HL-60 (cell line): ENCODE data around the gene COL4A3.

Source experiments
- DNase-seq, 2 experiments: peaks; one replicate each; pipeline ENCODE4 v3.0.0-alpha.2; 2010 to 2020; ENCODE audit warnings: low read depth in 1 of 2, low spot score in 1 of 2
- H3K27ac ChIP-seq: fragments of 250-450 bp; sonication (Bioruptor Pico); replicated peaks from 2 replicates; pipeline ENCODE4 v1.5.1; 2020; ENCODE audit warnings: mild to moderate bottlenecking, moderate library complexity
- H3K27me3 ChIP-seq: fragments of 250-450 bp; sonication (Bioruptor Pico); 2 replicates; pipeline ENCODE4 v1.5.1; 2021; ENCODE audit warnings: mild to moderate bottlenecking, moderate library complexity; ENCODE audit not compliant: insufficient read depth, poor library complexity, severe bottlenecking
- H3K4me3 ChIP-seq: replicated peaks from 2 replicates; pipeline ENCODE4 v1.5.1; 2011; ENCODE audit warnings: mild to moderate bottlenecking, control low read depth, low read length; ENCODE audit not compliant: insufficient read depth
- GABPA ChIP-seq: IDR thresholded peaks from 2 replicates; pipeline ENCODE4 v1.6.1; 2012; ENCODE audit warnings: low read depth
- POLR2AphosphoS5 ChIP-seq: IDR thresholded peaks from 2 replicates; pipeline ENCODE4 v1.6.1; 2012; ENCODE audit warnings: low read depth
- SPI1 ChIP-seq: IDR thresholded peaks from 2 replicates; pipeline ENCODE4 v1.6.1; 2012; ENCODE audit warnings: low read depth, mild to moderate bottlenecking, borderline replicate concordance
- TF ChIP-seq, protein P1 (sequence below): IDR thresholded peaks from 2 replicates; pipeline ENCODE4 v1.6.1; 2012; ENCODE audit warnings: low read depth; ENCODE audit not compliant: insufficient replicate concordance
- TF ChIP-seq, protein P2 (sequence below): IDR thresholded peaks from one replicate; pipeline ENCODE4 v1.5.1; 2011; ENCODE audit warnings: low read length, control low read depth, inconsistent platforms; ENCODE audit not compliant: insufficient read depth

The COL4A3 gene

DNA sequence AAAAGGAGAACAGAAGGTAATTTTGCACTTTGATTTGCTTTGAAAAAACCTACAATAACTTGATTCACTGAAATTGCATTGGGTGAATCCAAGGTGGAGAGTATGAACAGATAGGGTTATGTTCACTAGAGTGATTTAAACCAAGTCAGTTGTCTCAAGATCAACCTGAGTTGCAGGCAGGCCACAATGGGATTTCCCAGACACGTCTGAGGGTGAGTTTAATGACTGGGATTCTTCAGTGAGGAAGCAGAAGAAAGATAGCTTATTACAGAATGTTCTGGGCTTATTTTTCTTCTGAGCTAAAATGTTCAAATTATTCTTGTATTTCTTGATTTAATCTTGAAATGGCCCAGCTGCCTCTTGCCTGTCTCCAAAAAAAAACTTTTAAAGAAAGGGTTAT is 20.5 kb upstream of the COL4A3 start:
- TF ChIP-seq SPI1 (no peak), POLR2AphosphoS5 (no peak), GABPA (no peak)
- TF ChIP-seq, protein P1, sequence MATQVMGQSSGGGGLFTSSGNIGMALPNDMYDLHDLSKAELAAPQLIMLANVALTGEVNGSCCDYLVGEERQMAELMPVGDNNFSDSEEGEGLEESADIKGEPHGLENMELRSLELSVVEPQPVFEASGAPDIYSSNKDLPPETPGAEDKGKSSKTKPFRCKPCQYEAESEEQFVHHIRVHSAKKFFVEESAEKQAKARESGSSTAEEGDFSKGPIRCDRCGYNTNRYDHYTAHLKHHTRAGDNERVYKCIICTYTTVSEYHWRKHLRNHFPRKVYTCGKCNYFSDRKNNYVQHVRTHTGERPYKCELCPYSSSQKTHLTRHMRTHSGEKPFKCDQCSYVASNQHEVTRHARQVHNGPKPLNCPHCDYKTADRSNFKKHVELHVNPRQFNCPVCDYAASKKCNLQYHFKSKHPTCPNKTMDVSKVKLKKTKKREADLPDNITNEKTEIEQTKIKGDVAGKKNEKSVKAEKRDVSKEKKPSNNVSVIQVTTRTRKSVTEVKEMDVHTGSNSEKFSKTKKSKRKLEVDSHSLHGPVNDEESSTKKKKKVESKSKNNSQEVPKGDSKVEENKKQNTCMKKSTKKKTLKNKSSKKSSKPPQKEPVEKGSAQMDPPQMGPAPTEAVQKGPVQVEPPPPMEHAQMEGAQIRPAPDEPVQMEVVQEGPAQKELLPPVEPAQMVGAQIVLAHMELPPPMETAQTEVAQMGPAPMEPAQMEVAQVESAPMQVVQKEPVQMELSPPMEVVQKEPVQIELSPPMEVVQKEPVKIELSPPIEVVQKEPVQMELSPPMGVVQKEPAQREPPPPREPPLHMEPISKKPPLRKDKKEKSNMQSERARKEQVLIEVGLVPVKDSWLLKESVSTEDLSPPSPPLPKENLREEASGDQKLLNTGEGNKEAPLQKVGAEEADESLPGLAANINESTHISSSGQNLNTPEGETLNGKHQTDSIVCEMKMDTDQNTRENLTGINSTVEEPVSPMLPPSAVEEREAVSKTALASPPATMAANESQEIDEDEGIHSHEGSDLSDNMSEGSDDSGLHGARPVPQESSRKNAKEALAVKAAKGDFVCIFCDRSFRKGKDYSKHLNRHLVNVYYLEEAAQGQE, result no peak
- TF ChIP-seq, protein P2, sequence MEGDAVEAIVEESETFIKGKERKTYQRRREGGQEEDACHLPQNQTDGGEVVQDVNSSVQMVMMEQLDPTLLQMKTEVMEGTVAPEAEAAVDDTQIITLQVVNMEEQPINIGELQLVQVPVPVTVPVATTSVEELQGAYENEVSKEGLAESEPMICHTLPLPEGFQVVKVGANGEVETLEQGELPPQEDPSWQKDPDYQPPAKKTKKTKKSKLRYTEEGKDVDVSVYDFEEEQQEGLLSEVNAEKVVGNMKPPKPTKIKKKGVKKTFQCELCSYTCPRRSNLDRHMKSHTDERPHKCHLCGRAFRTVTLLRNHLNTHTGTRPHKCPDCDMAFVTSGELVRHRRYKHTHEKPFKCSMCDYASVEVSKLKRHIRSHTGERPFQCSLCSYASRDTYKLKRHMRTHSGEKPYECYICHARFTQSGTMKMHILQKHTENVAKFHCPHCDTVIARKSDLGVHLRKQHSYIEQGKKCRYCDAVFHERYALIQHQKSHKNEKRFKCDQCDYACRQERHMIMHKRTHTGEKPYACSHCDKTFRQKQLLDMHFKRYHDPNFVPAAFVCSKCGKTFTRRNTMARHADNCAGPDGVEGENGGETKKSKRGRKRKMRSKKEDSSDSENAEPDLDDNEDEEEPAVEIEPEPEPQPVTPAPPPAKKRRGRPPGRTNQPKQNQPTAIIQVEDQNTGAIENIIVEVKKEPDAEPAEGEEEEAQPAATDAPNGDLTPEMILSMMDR, result no peak
- no peak for DNase-seq

DNA sequence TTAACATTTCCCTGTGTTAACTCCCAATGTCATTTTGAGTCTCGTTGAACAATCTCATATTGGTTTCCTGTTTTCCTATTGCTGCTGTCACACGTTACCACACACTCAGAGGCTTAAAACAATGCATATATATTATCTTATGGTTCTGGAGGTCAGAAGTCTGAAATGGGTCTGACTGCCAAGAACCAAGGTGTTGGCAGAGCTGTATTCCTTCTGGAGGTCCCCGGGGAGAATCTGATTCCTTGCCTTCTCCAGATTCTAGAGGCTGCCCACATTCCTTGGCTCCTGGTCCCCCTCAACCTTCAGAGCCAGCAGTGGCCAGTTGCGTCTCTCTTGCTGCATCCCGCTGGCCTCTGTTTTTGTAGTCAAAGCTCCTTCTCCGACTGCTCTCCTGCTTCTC is 18.0 kb upstream of the COL4A3 start:
- DNase-seq, result no peak
- Histone ChIP-seq H3K27ac (no peak overlapping the region), H3K4me3 (no peak overlapping the region), H3K27me3 (no peaks in the 10 kb centered on the region)
- TF ChIP-seq, protein P1, result no peak
- TF ChIP-seq, protein P2, result no peak
- TF ChIP-seq POLR2AphosphoS5 (no peak), GABPA (no peak), SPI1 (no peak)

More for the DNA sequence above, 20.5 kb upstream of the COL4A3 start:
- H3K4me3 ChIP-seq, result no peak overlapping the region
- H3K27me3 ChIP-seq, result no peaks in the 10 kb centered on the region
- no peak overlapping the region for H3K27ac ChIP-seq

DNA sequence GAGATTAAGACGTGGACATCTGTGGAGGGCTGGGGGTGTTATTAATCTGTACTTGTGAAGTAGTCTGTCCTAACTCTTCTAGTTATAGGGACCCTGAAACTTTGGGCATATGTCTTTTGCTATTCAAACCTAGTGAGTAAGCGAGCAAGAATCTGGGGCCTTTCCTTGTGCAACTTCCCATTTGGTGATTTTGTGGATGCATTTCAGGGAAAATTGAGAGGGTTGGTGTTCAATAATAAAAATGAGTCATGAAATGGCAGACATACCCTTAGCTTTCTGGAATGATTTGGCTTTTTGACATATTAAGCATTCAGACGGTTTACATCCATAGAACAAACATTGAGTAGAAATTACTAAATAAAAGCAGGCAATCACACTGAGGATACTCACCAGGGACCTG is 17.4 kb upstream of the COL4A3 start:
- TF ChIP-seq SPI1 (no peak), POLR2AphosphoS5 (no peak), GABPA (no peak)
- TF ChIP-seq, protein P2, result no peak
- TF ChIP-seq, protein P1, result no peak
- Histone ChIP-seq H3K27me3 (no peaks in the 10 kb centered on the region), H3K4me3 (no peak overlapping the region), H3K27ac (no peak overlapping the region)
- DNase-seq, result no peak
